Breast epithelium (tissue), 3 donors: Measurements from ENCODE around the gene NAB2.

ENCODE experiments used
- POLR2A ChIP-seq: fragments of 450-650 bp; IDR thresholded peaks from one replicate; pipeline ENCODE4 v1.6.1; 2016; ENCODE audit warnings: antibody characterized with exemption, mild to moderate bottlenecking, moderate library complexity
- POLR2AphosphoS5 ChIP-seq, 3 donors: sonication (generic); formaldehyde crosslinking; IDR thresholded peaks; one replicate each; pipeline ENCODE4 v1.6.1; 2017; ENCODE audit warnings: antibody characterized with exemption in 3 of 3
- TF ChIP-seq, protein P1 (sequence below), 3 donors: fragments of 450-650 bp; IDR thresholded peaks; one replicate each; pipeline ENCODE4 v1.5.1; 2016 to 2017; ENCODE audit warnings: antibody characterized with exemption in 3 of 3, mild to moderate bottlenecking in 3 of 3, moderate library complexity in 3 of 3

DNA sequence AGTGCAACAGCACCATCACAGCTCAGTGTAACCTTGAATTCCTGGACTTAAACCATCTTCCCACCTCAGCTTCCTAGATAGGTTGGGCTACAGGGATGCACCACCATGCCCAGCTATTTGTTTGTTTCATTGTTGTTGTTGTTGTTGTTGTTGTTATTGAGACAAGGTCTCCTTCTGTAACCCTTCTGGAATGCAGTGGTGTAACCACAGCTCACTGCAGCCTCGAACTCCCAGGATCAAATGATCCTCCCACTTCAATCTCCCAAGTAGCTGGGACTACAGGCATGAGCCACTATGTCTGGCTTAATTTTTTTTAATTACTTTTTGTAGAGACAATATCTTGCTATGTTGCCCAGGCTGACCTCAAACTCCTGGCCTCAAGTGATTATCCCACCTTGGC lies 9.1 kb upstream of the NAB2 start:
- TF ChIP-seq, protein P1, sequence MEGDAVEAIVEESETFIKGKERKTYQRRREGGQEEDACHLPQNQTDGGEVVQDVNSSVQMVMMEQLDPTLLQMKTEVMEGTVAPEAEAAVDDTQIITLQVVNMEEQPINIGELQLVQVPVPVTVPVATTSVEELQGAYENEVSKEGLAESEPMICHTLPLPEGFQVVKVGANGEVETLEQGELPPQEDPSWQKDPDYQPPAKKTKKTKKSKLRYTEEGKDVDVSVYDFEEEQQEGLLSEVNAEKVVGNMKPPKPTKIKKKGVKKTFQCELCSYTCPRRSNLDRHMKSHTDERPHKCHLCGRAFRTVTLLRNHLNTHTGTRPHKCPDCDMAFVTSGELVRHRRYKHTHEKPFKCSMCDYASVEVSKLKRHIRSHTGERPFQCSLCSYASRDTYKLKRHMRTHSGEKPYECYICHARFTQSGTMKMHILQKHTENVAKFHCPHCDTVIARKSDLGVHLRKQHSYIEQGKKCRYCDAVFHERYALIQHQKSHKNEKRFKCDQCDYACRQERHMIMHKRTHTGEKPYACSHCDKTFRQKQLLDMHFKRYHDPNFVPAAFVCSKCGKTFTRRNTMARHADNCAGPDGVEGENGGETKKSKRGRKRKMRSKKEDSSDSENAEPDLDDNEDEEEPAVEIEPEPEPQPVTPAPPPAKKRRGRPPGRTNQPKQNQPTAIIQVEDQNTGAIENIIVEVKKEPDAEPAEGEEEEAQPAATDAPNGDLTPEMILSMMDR (IDR thresholded peaks at IDR 0.05), result no peak
- no peak for TF ChIP-seq POLR2AphosphoS5 (IDR thresholded peaks at IDR 0.05)
- no peak for TF ChIP-seq POLR2A
